Large intestine (tissue), 3 donors: ENCODE measurements around the gene STARD10. TPM values are rescaled to one million over a fixed set of nuclear protein-coding genes. Genes with fewer than 3 reads are reported as not detected.

Experiments
- DNase-seq, 2 donors: peaks; one replicate each; pipeline versions ENCODE4 v3.0.0 to v3.0.0-alpha.2; 2013
- H3K27ac ChIP-seq: one replicate; pipeline ENCODE4 v1.5.1; 2013; ENCODE audit warnings: low read length
- H3K27me3 ChIP-seq: 2 replicates; pipeline ENCODE4 v1.6.1; 2013; ENCODE audit warnings: low read length; ENCODE audit not compliant: control insufficient read depth, insufficient read depth
- H3K36me3 ChIP-seq: 2 replicates; pipeline ENCODE4 v1.6.1; 2013; ENCODE audit warnings: low read length; ENCODE audit not compliant: control insufficient read depth, insufficient read depth
- H3K4me1 ChIP-seq: one replicate; pipeline ENCODE4 v1.6.1; 2013; ENCODE audit warnings: low read length; ENCODE audit not compliant: control insufficient read depth, insufficient read depth
- H3K4me3 ChIP-seq: one replicate; pipeline ENCODE4 v1.5.1; 2013; ENCODE audit warnings: low read length
- H3K9me3 ChIP-seq: one replicate; pipeline ENCODE4 v1.6.1; 2013; ENCODE audit warnings: mild to moderate bottlenecking, low read depth, low read length, moderate library complexity; ENCODE audit not compliant: control insufficient read depth
- WGBS: methylation state at CpG from one replicate; pipeline ENCODE4 v1.1.5; 2013; ENCODE audit warnings: low lambda C conversion rate; ENCODE audit not compliant: insufficient coverage; 5-methylcytosine and 5-hydroxymethylcytosine counted together
- polyA plus RNA-seq: library from polyadenylated mRNA; unstranded; fragments of 120-200 nt; gene quantifications from one replicate; pipeline ENCODE4 v1.2.1, GENCODE V29; 2013

STARD10 gene
- polyA plus RNA-seq, 1 donor = 331 TPM

DNA sequence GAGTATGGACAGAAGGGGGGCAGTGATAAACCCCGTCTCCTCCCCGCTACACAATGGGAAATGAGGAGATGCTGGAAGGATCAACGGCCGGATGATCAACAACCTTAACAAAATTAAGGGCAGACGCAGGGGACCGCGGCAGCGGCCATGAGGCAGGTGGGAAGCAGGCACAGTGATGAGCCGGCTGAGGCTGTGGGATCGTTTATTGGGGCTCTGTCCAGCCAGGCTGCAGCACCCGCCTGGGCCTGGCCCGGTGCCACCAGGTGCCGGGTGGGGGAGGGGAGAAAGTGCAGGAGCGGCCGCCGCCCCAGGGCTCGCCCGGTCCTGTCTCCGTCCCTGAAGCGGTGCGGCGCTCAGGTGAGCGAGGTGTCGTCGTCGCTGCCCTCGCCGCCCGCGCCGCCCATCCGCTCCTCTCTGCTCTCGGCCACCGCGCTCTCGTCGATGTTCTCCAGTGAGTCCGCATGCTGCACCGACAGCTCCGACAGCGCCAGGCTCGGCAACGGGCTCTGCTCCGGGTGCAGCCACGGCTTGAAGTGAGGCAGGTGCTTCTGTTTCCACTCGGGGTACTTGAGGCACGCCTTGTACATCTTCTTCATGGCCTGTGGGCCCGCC, 39.2 kb downstream of the STARD10 start:
- Histone ChIP-seq H3K27ac (no peak overlapping the region), H3K4me3 (no peak overlapping the region), H3K9me3 (no peaks in the 10 kb centered on the region), H3K4me1 (peaks cover 53% of the 10 kb centered on the region), H3K27me3 (no peaks in the 10 kb centered on the region), H3K36me3 (peaks cover 60% of the 10 kb centered on the region)
- WGBS = no CpG with 5 or more reads among the region's 48 CpGs
- DNase-seq = no peak

DNA sequence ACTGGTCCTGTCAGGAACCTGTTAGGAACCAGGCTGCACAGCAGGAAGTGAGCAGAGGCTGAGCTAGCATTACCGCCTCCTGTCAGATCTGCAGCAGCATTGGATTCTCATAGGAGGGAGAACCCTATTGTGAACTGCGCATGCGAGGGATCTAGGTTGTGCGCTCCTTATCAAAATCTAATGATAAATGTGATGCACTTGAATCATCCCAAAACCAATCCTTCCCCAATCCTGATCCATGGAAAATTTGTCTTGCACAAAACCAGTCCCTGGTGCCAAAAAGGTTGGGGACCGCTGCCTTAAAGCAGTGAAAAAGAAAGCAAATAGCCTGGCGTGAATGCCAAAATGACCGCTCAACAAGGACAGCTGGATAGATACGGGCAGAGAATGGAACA, 39.7 kb downstream of the STARD10 start:
- Histone ChIP-seq H3K27me3 (no peaks in the 10 kb centered on the region), H3K27ac (no peak overlapping the region), H3K9me3 (no peaks in the 10 kb centered on the region), H3K4me3 (no peak overlapping the region), H3K36me3 (peaks cover 55% of the 10 kb centered on the region), H3K4me1 (peaks cover 55% of the 10 kb centered on the region)
- no CpG with 5 or more reads among the region's 8 CpGs for WGBS
- no peak for DNase-seq

DNA sequence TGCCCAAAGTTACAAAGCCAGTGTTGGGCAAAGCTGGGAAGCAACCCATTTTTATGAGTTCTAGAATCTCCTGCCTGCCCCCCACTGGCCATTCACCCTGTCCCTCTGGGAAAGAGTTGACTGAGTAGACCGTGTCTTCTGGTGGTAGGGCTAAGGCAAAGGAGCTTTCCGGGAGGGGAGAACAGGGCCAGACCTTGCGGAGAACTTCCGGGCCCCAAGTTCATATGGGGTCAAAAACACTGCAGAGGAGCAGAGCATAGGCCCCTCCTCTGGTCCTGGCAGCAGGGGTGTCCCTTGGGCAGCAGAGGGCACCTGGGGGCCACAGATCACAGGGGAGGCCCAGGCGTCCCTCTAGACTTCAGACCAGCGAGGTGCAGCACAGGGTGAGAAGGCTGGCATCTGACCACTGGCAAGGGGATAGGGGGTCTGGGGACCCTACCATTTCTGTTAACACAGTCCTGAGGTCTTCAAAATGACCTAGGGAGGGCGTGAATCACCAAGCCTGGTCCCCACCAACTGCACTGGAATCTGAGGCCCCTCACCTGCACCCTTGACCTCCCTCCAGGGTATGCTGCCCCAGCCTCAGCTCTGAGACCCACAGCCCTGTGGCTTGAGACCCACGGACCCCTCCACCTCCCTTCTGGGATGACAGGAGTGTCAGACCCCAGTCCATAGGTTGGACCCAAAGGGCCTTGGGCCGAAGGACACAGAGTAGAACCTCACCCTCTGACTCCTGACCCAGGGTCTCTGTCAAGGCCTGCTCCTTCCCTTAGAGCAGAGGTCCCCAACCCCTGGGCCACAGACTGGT, 40.3 kb downstream of the STARD10 start:
- Histone ChIP-seq H3K27ac (peak overlapping the region; percentile 73), H3K36me3 (peaks cover 49% of the 10 kb centered on the region), H3K27me3 (no peaks in the 10 kb centered on the region), H3K9me3 (no peaks in the 10 kb centered on the region), H3K4me1 (peaks cover 59% of the 10 kb centered on the region), H3K4me3 (no peak overlapping the region)
- no CpG with 5 or more reads among the region's 9 CpGs for WGBS
- no peak for DNase-seq

DNA sequence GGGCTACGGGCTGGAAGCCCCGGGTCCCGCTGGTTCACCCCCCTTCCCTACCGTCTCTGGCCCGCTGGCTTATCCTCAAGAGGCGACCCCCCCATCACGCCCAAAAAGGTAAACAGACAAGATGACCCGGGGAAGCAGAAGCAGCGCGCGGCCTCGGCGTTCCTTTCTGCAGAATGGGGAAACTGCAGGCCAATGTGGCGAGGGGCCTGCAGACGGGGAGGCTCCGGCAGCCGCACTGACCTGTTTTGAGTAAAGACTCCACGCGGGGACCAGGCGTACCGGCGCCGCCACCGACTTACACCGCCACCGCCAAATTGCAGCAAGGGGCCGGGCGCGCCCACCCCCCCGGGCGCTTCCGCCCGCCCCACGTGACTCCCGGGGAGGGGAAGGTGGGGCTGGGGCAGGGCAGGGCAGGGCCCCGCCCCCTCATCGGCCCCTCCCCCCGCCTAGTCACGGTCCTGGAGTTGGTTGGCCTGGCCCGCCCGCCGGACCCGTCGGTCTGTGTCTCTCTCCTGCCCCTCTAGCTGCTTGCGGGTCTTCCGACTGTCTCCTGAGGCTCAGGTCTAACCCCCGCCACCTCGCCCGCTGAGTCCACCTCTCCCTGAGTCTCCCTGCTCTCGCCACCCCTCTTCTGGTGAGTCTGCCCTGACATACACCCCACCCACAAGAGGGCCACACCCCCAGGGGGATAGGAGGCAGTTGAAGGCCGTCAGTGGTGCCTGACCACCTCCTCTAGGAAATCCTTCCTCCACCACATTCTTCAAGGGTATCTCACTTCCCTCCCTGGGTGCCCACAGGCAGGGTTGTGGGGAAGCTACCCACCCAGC, 41.5 kb downstream of the STARD10 start, which contains the start of gene ARAP1:
ARAP1 (minus strand) TSS at position 321 of the 827 bp plus-strand sequence. CDS start 25,280 bp downstream, outside the sequence.
- Histone ChIP-seq H3K4me1 (peaks cover 69% of the 10 kb centered on the region), H3K27me3 (no peaks in the 10 kb centered on the region), H3K4me3 (peak within 1 kb of the TSS; percentile 84), H3K27ac (peak within 1 kb of the TSS; percentile 73), H3K36me3 (peaks cover 36% of the 10 kb centered on the region), H3K9me3 (no peaks in the 10 kb centered on the region)
- DNase-seq = peak; percentile 62 to 83
- no CpG with 5 or more reads among the region's 51 CpGs for WGBS

DNA sequence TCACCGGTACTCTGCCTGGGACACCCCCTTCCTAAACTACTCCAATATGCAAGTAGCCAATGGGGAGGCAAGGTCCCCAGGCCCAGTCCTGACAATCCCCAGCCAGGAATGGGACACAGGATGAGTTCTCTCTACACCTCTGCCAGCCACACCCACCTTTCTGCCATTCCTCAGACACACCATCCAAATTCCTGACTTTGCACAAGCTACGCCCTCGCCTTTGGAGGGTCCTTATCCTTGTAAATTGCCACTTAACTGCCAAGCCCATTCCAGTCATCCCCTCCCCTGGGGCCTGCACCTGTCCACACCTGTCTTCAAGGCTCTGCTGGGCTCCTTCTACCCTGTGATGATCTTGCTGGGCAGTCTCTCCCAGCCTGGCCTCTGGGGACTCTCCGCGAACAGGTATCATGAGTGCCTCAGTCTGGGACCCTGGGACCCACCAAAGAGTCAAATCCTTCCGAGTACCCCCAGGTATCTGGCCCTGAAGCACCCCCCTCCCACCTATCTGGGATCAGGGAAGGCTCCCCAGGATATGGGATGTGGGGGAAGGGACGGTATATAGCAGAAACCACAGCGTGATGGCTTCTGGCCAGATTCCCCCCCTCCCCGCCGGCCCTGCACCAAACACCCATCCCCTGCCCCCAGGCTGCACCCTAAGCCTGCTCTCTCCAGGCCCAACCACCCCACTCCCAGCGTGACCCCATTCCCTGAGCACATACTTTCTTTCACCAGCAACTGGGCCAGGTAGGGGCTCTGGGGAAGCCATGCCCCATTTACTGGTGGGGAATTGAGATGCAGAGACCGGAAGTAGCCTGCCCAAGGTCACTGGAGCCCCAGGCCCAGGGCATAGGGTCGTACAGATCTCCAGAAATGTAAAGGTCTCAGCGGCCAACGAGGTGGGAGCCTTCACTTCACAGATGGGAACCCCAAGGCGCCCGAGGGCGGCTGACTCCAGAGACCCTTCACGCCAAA, 42.4 kb downstream of the STARD10 start:
- no peaks in the 10 kb centered on the region for H3K27me3 ChIP-seq
- H3K9me3 ChIP-seq = no peaks in the 10 kb centered on the region
- H3K27ac ChIP-seq = peak overlapping the region; percentile 46
- peaks cover 75% of the 10 kb centered on the region for H3K4me1 ChIP-seq
- WGBS = no CpG with 5 or more reads among the region's 19 CpGs
- peaks cover 29% of the 10 kb centered on the region for H3K36me3 ChIP-seq
- H3K4me3 ChIP-seq = peak overlapping the region; percentile 84
- DNase-seq = no peak

DNA sequence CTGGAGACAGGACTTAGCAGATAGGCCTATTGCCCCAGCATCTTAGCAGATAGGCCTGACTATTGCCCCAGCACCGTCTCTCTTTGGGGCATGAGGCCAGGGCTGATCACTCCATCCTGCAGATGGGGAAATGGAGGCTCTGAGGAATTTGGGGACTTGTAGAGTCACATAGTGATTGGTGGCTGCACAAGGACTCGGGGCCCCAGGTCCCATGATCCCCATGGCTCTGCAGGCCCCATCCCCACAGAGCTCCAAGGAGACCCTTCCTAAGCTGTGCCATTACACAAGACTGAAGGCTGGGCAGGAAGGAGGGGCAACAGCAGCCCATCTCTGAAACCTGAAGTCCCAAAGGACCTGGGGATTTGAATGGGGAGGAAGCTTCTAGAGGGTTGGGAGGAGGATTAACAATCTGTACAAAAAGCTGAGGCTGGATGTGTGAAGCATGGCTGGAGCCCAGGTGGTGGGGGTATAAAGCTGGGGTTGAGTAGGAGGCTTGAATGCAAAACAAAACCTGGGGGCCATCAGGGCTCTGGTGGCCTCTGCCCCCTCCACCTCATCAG, 43.2 kb downstream of the STARD10 start:
- H3K4me1 ChIP-seq = peaks cover 73% of the 10 kb centered on the region
- H3K36me3 ChIP-seq = peaks cover 22% of the 10 kb centered on the region
- no CpG with 5 or more reads among the region's 2 CpGs for WGBS
- no peak for DNase-seq
- no peak overlapping the region for H3K27ac ChIP-seq
- H3K4me3 ChIP-seq = peak overlapping the region; percentile 84
- H3K27me3 ChIP-seq = no peaks in the 10 kb centered on the region
- no peaks in the 10 kb centered on the region for H3K9me3 ChIP-seq

DNA sequence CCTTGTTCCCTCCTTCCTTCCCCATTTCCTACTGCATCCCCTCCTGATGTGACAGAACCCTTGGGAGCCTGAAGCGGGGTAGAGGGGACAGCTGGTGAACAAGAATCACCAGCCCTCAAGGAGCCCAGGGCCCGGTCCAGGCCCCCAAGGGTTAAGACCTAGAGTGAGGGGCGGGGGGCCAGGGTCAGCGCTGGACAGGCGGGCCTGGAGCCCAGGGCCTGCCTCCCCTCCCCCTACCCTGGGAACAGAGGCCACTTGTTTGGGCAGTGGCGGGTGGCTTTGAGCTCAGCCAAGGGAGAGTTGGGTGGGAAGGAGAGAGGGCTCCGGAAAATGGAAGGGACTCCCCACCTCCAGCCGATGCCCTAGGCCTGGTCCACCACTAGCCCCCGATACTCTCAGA, 43.8 kb downstream of the STARD10 start:
- no CpG with 5 or more reads among the region's 9 CpGs for WGBS
- DNase-seq = no peak

DNA sequence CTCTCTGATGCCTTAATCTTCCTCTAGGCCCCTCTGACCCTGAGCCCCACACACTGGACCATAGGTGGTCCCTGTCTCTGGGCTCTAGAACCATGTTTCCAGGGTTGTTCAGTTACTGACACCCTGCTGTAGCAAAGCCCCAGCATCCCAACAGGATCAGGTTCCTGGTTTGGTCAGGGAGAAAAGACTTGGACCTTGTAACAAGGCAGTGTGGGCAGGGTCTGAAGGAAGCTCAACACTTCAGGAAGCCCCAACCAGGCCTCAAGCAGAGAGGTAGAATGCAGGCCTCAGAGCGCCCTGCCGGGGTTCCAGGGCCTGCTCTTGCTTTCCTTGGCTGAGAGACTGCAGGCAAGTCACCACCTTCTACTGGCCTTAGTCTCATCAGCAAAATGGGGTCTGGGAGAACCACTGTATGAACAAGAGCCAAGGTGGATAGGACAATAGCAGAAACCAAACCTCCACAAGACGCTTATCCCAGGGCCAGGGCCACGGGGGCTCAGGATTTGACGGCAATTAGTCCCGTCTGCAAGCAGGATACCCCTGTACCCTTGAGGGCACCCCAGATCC, 46.5 kb downstream of the STARD10 start:
- DNase-seq = peak in 1 of 2 donors; percentile 68
- H3K9me3 ChIP-seq = no peaks in the 10 kb centered on the region
- H3K27ac ChIP-seq = peak overlapping the region; percentile 64
- WGBS = no CpG with 5 or more reads among the region's 6 CpGs
- peaks cover 61% of the 10 kb centered on the region for H3K4me1 ChIP-seq
- H3K4me3 ChIP-seq = no peak overlapping the region
- H3K36me3 ChIP-seq = no peaks in the 10 kb centered on the region
- H3K27me3 ChIP-seq = no peaks in the 10 kb centered on the region

More for the DNA sequence above, 43.8 kb downstream of the STARD10 start:
- Histone ChIP-seq H3K4me3 (no peak overlapping the region), H3K9me3 (no peaks in the 10 kb centered on the region), H3K4me1 (peaks cover 72% of the 10 kb centered on the region), H3K27me3 (no peaks in the 10 kb centered on the region), H3K36me3 (peaks cover 18% of the 10 kb centered on the region), H3K27ac (peak overlapping the region; percentile 4)

DNA sequence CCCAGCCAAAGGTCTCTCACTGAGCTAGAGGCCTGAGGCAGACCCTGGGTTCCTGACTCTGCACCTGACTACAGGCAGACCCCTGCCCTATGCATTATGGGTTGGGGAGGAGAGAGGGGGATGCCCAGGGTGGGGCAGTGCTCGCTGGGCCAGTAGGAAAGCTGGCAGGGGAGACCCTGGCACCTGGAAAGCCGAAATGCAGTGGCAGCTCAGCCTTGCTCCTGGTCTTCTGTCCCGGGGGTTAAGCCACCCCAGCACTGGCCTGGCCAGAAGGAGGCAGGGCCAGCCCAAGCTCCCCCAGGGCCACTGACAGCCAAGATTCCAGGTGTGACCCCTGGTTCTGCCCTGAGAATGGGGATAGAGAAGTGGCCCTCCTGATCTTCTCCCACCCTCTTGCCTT, 47.0 kb downstream of the STARD10 start:
- no peaks in the 10 kb centered on the region for H3K27me3 ChIP-seq
- H3K4me3 ChIP-seq = no peak overlapping the region
- H3K9me3 ChIP-seq = no peaks in the 10 kb centered on the region
- no CpG with 5 or more reads among the region's 3 CpGs for WGBS
- H3K4me1 ChIP-seq = peaks cover 66% of the 10 kb centered on the region
- peak overlapping the region; percentile 64 for H3K27ac ChIP-seq
- no peak for DNase-seq
- H3K36me3 ChIP-seq = no peaks in the 10 kb centered on the region
